Heart left ventricle (tissue), 13 donors: ENCODE results near the gene INF2.

Source experiments
- CTCF ChIP-seq, 12 donors: fragments of 200-600 bp; sonication (generic) in 4 of 12; IDR thresholded peaks; one replicate each; pipeline versions ENCODE4 v1.5.0 to v1.8.0; 2018 to 2022; ENCODE audit warnings: antibody characterized with exemption in 12 of 12, mild to moderate bottlenecking in 5 of 12
- POLR2A ChIP-seq, 2 donors: fragments of 450-650 bp; IDR thresholded peaks; one replicate each; pipeline ENCODE4 v1.6.1; 2017; ENCODE audit warnings: antibody characterized with exemption in 2 of 2, mild to moderate bottlenecking in 2 of 2, moderate library complexity in 2 of 2
- donor health status: ischemic (EF 13 %, LVEDD 7.1; RV severe dilation, severe dysfunction).
- donor health status: DM: no; HTN: yes; CAD: no.
- donor health status: DM: no; HTN: no; CAD: no.
- donor health status: ischemic (EF 25% LVEDD 6.9; RV normal size, moderate dysfunction).
- donor health status: ischemic (EF 25% LVEDD 5.7; RV mildly dilated, moderate dysfunction).
- donor health status: ischemic (EF 35%, LVEDD 5.7; RV mildly dilated, moderate dysfunction).
- donor health status: nonischemic (EF 11% LVEDD 7.7; RV severe dilation, severe dysfunction).
- donor health status: DM: yes; HTN: yes; CAD: no.
- donor health status: PGD.
- donor health status: ischemic (EF 29% LVEDD 5.4; RV normal size, mild dysfunction).
- donor health status: nonischemic (EF 23%, LVEDD 6.1; RV moderate dilation, normal function).

GRCh38 chr14:104710071-104710735 is 20.8 kb downstream of the INF2 start:
- TF ChIP-seq CTCF (IDR thresholded peaks at IDR 0.05) (no peak), POLR2A (IDR thresholded peaks at IDR 0.05) (no peak)
